Body of pancreas (tissue), 4 donors: ENCODE measurements around the gene CD34.

ENCODE experiments used
- POLR2A ChIP-seq, 3 donors: fragments of 450-650 bp; IDR thresholded peaks; one replicate each; pipeline ENCODE4 v1.6.1; 2016; ENCODE audit warnings: antibody characterized with exemption in 3 of 3, mild to moderate bottlenecking in 2 of 3
- TF ChIP-seq, protein P1 (sequence below), 7 experiments: fragments of 450-650 bp in 4 of 7; fragments of 200-600 bp in 3 of 7; sonication (generic) in 3 of 7; IDR thresholded peaks; one replicate each; pipeline ENCODE4 v1.5.1; 2016 to 2019; ENCODE audit warnings: antibody characterized with exemption in 7 of 7

DNA sequence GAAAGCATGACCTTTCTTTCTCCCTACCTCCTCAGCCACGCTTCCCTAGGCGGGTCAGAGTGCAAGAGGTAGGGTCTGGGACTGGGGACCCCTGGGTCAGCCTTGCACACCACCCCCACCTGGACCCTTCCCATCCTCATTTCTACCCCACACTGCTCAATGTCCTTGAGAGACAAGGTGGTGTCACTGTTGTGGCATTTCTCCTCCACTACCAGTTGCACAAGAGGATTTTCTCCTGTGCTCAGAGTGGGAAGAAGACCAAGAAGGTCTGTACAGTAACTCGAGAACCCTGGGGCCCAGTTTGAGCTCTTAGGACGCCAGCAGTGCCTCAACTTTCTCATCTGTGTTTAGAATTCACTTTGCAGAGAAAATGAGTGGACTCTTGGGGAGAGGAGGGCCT is 49.4 kb upstream of the CD34 start:
- TF ChIP-seq, protein P1, sequence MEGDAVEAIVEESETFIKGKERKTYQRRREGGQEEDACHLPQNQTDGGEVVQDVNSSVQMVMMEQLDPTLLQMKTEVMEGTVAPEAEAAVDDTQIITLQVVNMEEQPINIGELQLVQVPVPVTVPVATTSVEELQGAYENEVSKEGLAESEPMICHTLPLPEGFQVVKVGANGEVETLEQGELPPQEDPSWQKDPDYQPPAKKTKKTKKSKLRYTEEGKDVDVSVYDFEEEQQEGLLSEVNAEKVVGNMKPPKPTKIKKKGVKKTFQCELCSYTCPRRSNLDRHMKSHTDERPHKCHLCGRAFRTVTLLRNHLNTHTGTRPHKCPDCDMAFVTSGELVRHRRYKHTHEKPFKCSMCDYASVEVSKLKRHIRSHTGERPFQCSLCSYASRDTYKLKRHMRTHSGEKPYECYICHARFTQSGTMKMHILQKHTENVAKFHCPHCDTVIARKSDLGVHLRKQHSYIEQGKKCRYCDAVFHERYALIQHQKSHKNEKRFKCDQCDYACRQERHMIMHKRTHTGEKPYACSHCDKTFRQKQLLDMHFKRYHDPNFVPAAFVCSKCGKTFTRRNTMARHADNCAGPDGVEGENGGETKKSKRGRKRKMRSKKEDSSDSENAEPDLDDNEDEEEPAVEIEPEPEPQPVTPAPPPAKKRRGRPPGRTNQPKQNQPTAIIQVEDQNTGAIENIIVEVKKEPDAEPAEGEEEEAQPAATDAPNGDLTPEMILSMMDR (IDR thresholded peaks at IDR 0.05) = no peak
- TF ChIP-seq POLR2A (IDR thresholded peaks at IDR 0.05) = no peak
